ENCODE measurements around the gene LRMDA. TPM values are rescaled to one million over a fixed set of nuclear protein-coding genes. Genes with fewer than 3 reads are reported as not detected.
"Not testable (repeated sequence)": the region's sequence is repeated elsewhere in the genome, so short reads cannot be mapped to it uniquely, and the experiment has no call there.

Gene LRMDA
- polyA plus RNA-seq, 2 of the 4 experiments (the other 2 are of a cell fraction), result 4.6 to 5.2 TPM

DNA sequence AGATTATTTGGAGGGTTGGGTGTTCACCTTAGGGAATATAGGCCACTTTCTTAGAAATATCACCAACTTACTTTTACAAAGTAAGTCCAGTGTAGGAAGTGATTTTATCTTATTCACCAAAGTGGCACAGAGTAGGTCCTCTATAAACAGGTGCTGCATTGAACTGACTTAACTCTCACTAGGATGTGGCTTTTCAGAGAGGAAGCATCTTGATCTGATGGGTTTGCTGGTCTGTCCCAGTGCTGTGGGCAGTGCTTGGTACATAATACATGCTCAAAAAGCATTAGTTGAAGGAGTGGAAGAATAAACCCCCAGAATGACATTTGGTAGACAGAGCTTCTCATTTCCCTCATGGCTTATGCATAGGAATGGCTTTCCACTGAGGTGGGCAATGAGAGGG is 334.7 kb downstream of the LRMDA start (continued):
- TF ChIP-seq, protein P1, sequence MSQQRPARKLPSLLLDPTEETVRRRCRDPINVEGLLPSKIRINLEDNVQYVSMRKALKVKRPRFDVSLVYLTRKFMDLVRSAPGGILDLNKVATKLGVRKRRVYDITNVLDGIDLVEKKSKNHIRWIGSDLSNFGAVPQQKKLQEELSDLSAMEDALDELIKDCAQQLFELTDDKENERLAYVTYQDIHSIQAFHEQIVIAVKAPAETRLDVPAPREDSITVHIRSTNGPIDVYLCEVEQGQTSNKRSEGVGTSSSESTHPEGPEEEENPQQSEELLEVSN (IDR thresholded peaks at IDR 0.05; ENCODE audit: borderline replicate concordance, low read depth), result no peak
- TF ChIP-seq, protein P2, sequence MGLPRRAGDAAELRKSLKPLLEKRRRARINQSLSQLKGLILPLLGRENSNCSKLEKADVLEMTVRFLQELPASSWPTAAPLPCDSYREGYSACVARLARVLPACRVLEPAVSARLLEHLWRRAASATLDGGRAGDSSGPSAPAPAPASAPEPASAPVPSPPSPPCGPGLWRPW (IDR thresholded peaks at IDR 0.05), result no peak
- TF ChIP-seq EP300 (IDR thresholded peaks at IDR 0.05) (no peak), CTCF (IDR thresholded peaks at IDR 0.05) (no peak), MAFK (IDR thresholded peaks at IDR 0.05; ENCODE audit: partially characterized antibody) (no peak), SMC3 (IDR thresholded peaks at IDR 0.05) (no peak), HDAC2 (IDR thresholded peaks at IDR 0.05) (no peak), FOSL2 (IDR thresholded peaks at IDR 0.05) (no peak), FOSL2 (CRISPR knock-in tag; IDR thresholded peaks at IDR 0.05) (no peak)

DNA sequence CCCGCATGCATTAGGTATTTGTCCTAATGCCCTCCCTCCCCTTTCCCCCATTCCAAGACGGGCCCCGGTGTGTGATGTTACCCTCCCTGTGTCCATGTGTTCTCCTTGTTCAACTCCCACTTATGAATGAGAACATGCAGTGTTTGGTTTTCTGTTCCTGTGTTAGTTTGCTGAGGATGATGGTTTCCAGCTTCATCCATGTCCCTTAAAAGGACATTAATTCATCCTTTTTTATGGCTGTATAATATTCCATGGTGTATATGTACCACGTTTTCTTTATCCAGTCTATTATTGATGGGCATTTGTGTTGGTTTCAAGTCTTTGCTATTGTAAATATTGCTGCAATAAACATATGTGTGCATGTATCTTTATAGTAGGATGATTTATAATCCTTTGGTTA is 335.3 kb downstream of the LRMDA start:
- CTCF ChIA-PET; H3K4me3 ChIP-seq; FAIRE-seq; H3K9me3 ChIP-seq; DNase-seq (ENCODE audit: low read depth in 1 of 2, low spot score in 1 of 2); POLR2A ChIA-PET; H3K27ac ChIP-seq; ATAC-seq; H3K4me2 ChIP-seq: not testable (repeated sequence)
- peaks cover 35% of the 10 kb centered on the region for H3K4me1 ChIP-seq
- WGBS (ENCODE audit: missing lambda C conversion rate), result 60% methylated on average over 4 of the region's 4 CpGs

DNA sequence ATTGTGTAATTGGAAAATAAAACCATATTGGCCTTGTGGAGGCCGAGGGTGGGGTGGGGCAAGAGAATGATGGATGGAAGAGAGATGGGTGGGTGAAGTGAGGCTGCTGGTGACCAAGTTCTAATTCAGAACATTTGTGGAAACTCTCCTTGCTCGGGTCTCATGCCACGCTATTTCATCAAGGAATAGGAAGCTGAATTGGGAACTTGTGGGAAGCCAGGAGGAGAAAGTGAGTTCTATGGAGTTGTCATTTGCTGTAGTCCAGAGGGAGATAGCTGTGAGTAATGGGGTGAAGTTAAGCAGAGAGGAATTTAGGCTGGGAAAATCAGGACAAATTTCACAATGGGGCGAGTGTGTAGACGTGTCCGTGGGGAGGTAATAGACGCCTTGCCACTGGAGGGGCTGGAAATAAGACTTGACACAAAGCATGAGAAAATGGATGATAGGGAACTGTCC is 339.2 kb downstream of the LRMDA start:
- Histone ChIP-seq H3K4me3 (no peak overlapping the region), H3K9me3 (no peaks in the 10 kb centered on the region), H3K4me2 (no peak overlapping the region), H3K27ac (0 out of 6 replicates have a peak overlapping the region, but pooled peaks of 1 of the 2 experiments have one; percentile 6), H3K4me1 (peaks cover 28% of the 10 kb centered on the region)
- FAIRE-seq (no peak), ATAC-seq (no peak), DNase-seq (ENCODE audit: low read depth in 1 of 2, low spot score in 1 of 2) (no peak)
- TF ChIP-seq GATA3 (IDR thresholded peaks at IDR 0.05; ENCODE audit: borderline replicate concordance) (no peak), ESRRA (IDR thresholded peaks at IDR 0.05; ENCODE audit: borderline replicate concordance, low read length) (no peak), EHMT2 (IDR thresholded peaks at IDR 0.05; ENCODE audit: low read depth) (no peak), FOXS1 (CRISPR knock-in tag; IDR thresholded peaks at IDR 0.05) (no peak)
- 76% methylated on average over 7 of the region's 7 CpGs for WGBS (ENCODE audit: missing lambda C conversion rate)
- ChIA-PET POLR2A (no interaction called here), CTCF (interaction anchor here (0.6 to 2.3 kb wide), 4 partner anchors 10 to 337 kb away, joined by 3 to 5 read pairs (median 3); no protein-coding TSS in a partner anchor)

- peaks cover 25% of the 10 kb centered on the region for H3K4me1 ChIP-seq
- no peak for TF ChIP-seq PBX3 (IDR thresholded peaks at IDR 0.05)
- no peak for TF ChIP-seq JUNB (IDR thresholded peaks at IDR 0.05)
- no peak for TF ChIP-seq PHF8 (IDR thresholded peaks at IDR 0.05; ENCODE audit: borderline replicate concordance, low read depth)
- no peak for TF ChIP-seq RARB (CRISPR knock-in tag; IDR thresholded peaks at IDR 0.05)
- no peak for TF ChIP-seq HOXB13 (CRISPR knock-in tag; IDR thresholded peaks at IDR 0.05; ENCODE audit: low read depth)
- no peak for TF ChIP-seq HOXB5 (CRISPR knock-in tag; IDR thresholded peaks at IDR 0.05)
- no peak overlapping the region for H3K4me2 ChIP-seq
- DNase-seq (ENCODE audit: low read depth in 1 of 2, low spot score in 1 of 2) (no peak), FAIRE-seq (no peak), ATAC-seq (no peak)
- ChIA-PET POLR2A (interaction anchor here (1.5 kb wide), 1 partner anchor 370 kb away, joined by 3 read pairs; the partner anchor contains the start of gene ZNF503), CTCF (interaction anchor here (0.8 to 1.9 kb wide), 2 partner anchors 264 to 370 kb away, joined by 3 to 7 read pairs; partner anchors contain the start of gene ZNF503)
- H3K27ac ChIP-seq, result peak overlapping the region in 1 of 2 experiments; percentile 52; a peak in 2 of 6 replicates
- H3K4me3 ChIP-seq, result no peak overlapping the region
- H3K9me3 ChIP-seq, result no peaks in the 10 kb centered on the region
- WGBS (ENCODE audit: missing lambda C conversion rate), result 94% methylated on average over 1 of the region's 1 CpG
Measured at GRCh38 chr10:75771606-75772005, 340.2 kb downstream of the LRMDA start.

Measured in A549 (cell line).